ENCODE measurements around the gene EFCAB6. TPM values are rescaled to one million over a fixed set of nuclear protein-coding genes. Genes with fewer than 3 reads are reported as not detected.

The EFCAB6 gene
- total and polyA plus RNA-seq, 10 of the 15 experiments (the other 5 are each of a cell fraction or from before 2014, with no cell fraction given): 0.05 to 0.42 (median 0.19) TPM

DNA sequence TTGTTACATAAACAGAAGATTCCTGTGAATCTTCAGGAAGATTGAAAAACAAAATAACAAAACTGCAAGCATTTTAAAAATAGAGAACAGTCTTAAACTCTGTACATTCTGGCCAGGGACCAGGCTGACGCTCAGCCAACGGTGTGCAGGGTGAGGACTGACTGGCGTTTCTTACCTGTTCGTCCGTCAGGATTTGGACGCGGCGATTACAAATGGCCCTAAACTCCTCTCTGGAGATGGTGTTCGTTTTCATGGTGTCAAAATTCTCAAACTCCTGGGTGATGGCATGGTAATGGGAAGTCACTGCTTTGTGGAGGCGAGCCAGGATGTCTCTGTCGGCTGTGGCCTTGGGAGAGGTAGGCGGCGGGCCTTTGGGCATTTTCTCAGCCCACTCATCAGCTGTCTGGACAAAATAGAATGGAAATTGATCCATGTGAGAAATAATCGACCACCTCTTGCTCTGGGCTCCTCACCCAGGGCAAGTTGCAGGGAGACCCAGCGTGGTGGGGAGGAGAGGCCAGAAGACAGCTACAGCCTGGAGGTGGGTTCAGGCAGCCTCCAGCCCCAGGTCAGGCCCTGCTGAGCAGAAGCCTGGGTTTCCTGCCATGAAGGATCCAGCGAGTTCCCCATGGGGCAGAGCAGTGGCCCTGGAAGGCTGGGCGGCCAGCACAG, 257.3 kb downstream of the EFCAB6 start:
- Histone ChIP-seq H3K9me3 (replicated peaks; ENCODE audit: control insufficient read depth, insufficient read depth, low read length) (no peaks in the 10 kb centered on the region; the same call in 2 of the 3 replicates), H3K4me2 (ENCODE audit: control insufficient read depth, insufficient read depth) (no peak overlapping the region), H3K9ac (ENCODE audit: control insufficient read depth, insufficient read depth, low read length) (no peak overlapping the region), H4K20me1 (ENCODE audit: control insufficient read depth, insufficient read depth) (no peaks in the 10 kb centered on the region), H2AFZ (ENCODE audit: control insufficient read depth, low read depth, low read length) (no peak overlapping the region), H3K36me3 (ENCODE audit: control insufficient read depth in 2 of 2, insufficient read depth in 2 of 2, low read length in 1 of 2) (no peaks in the 10 kb centered on the region), H3K4me1 (ENCODE audit: control insufficient read depth, insufficient read depth, low read length) (no peaks in the 10 kb centered on the region), H3K27me3 (replicated peaks in 1 of 2; ENCODE audit: control insufficient read depth in 2 of 2, insufficient read depth in 2 of 2, low read length in 1 of 2) (no peaks in the 10 kb centered on the region), H3K27ac (ENCODE audit: control insufficient read depth, insufficient read depth) (no peak overlapping the region), H3K4me3 (no peak overlapping the region), H3K79me2 (ENCODE audit: control insufficient read depth, insufficient read depth, low read length) (no peaks in the 10 kb centered on the region)
- no peak for ATAC-seq
- WGBS (ENCODE audit: insufficient coverage, insufficient replicate concordance, low lambda C conversion rate, missing lambda C conversion rate): 50% methylated on average over 17 of the region's 17 CpGs
- FAIRE-seq: no peak
- RAD21 ChIA-PET (ENCODE audit: unreplicated experiment): no interaction called here
- intact Hi-C loops (cut with micrococcal nuclease; ENCODE audit: unreplicated experiment): no loop called here
- POLR2A ChIA-PET: no interaction called here
- SMC1A ChIA-PET (ENCODE audit: uncharacterized antibody, unreplicated experiment): no interaction called here
- in situ Hi-C loops (cut with MboI): no loop called here
- DNase-seq (ENCODE audit: low read depth, low spot score): no peak
- CTCF ChIA-PET: no interaction called here
- no TSS peak for BruUV-seq (replicated peaks)
- TF ChIP-seq RELB (IDR thresholded peaks at IDR 0.05; ENCODE audit: low read depth) (no peak), ZNF274 (IDR thresholded peaks at IDR 0.05; ENCODE audit: insufficient read depth, insufficient read length) (no peak), SUPT20H (IDR thresholded peaks at IDR 0.05; ENCODE audit: borderline replicate concordance, control insufficient read depth, low read depth, low read length) (no peak)

- in situ Hi-C loops (cut with MboI) (no loop called here), intact Hi-C loops (cut with micrococcal nuclease; ENCODE audit: unreplicated experiment) (no loop called here)
- H3K9ac ChIP-seq (ENCODE audit: control insufficient read depth, insufficient read depth, low read length): no peak overlapping the region
- RAD21 ChIA-PET (ENCODE audit: unreplicated experiment): no interaction called here
- no peaks in the 10 kb centered on the region for H4K20me1 ChIP-seq (ENCODE audit: control insufficient read depth, insufficient read depth)
- CTCF ChIA-PET: no interaction called here
- FAIRE-seq (no peak), ATAC-seq (no peak), DNase-seq (ENCODE audit: low read depth, low spot score) (no peak)
- H3K4me2 ChIP-seq (ENCODE audit: control insufficient read depth, insufficient read depth): no peak overlapping the region
- TF ChIP-seq YY1 (IDR thresholded peaks at IDR 0.05; ENCODE audit: low read depth, low read length) (no peak), JUND (IDR thresholded peaks at IDR 0.05; ENCODE audit: low read depth, low read length) (no peak)
- SMC1A ChIA-PET (ENCODE audit: uncharacterized antibody, unreplicated experiment): no interaction called here
- no peak overlapping the region for H3K4me3 ChIP-seq
- no peak overlapping the region for H2AFZ ChIP-seq (ENCODE audit: control insufficient read depth, low read depth, low read length)
- H3K36me3 ChIP-seq (ENCODE audit: control insufficient read depth in 2 of 2, insufficient read depth in 2 of 2, low read length in 1 of 2): no peaks in the 10 kb centered on the region
- H3K27ac ChIP-seq (ENCODE audit: control insufficient read depth, insufficient read depth): no peak overlapping the region
- POLR2A ChIA-PET: no interaction called here
- BruUV-seq (replicated peaks): no TSS peak
- H3K4me1 ChIP-seq (ENCODE audit: control insufficient read depth, insufficient read depth, low read length): no peaks in the 10 kb centered on the region
- H3K9me3 ChIP-seq (replicated peaks; ENCODE audit: control insufficient read depth, insufficient read depth, low read length): no peaks in the 10 kb centered on the region; the same call in 2 of the 3 replicates
- no peaks in the 10 kb centered on the region for H3K79me2 ChIP-seq (ENCODE audit: control insufficient read depth, insufficient read depth, low read length)
- 32% methylated on average over 6 of the region's 6 CpGs for WGBS (ENCODE audit: insufficient coverage, insufficient replicate concordance, low lambda C conversion rate, missing lambda C conversion rate)
- H3K27me3 ChIP-seq (replicated peaks in 1 of 2; ENCODE audit: control insufficient read depth in 2 of 2, insufficient read depth in 2 of 2, low read length in 1 of 2): no peaks in the 10 kb centered on the region
These were observed 257.9 kb downstream of the EFCAB6 start for GRCh38 chr22:43554259-43554636.

Data from GM12878 (cell line).